Spleen (tissue), 3 donors: ENCODE measurements around the gene AHDC1.

Experiments
- POLR2A ChIP-seq, 3 donors: fragments of 450-650 bp; IDR thresholded peaks; one replicate each; pipeline ENCODE4 v1.5.1; 2017; ENCODE audit warnings: antibody characterized with exemption in 3 of 3, mild to moderate bottlenecking in 1 of 3
- POLR2AphosphoS5 ChIP-seq, 3 donors: sonication (generic); formaldehyde crosslinking; IDR thresholded peaks; one replicate each; pipeline ENCODE4 v1.5.1; 2017; ENCODE audit warnings: antibody characterized with exemption in 3 of 3

- TF ChIP-seq POLR2A (IDR thresholded peaks at IDR 0.05) = no peak
- TF ChIP-seq POLR2AphosphoS5 (IDR thresholded peaks at IDR 0.05) = no peak
Observed at GRCh38 chr1:27505420-27505680, 98.6 kb downstream of the AHDC1 start.
